ENCODE data around the gene C2orf68. TPM values are rescaled to one million over a fixed set of nuclear protein-coding genes. Genes with fewer than 3 reads are reported as not detected.

Gene C2orf68
- polyA plus RNA-seq, 2 donors: 13.8 to 31.7 TPM

DNA sequence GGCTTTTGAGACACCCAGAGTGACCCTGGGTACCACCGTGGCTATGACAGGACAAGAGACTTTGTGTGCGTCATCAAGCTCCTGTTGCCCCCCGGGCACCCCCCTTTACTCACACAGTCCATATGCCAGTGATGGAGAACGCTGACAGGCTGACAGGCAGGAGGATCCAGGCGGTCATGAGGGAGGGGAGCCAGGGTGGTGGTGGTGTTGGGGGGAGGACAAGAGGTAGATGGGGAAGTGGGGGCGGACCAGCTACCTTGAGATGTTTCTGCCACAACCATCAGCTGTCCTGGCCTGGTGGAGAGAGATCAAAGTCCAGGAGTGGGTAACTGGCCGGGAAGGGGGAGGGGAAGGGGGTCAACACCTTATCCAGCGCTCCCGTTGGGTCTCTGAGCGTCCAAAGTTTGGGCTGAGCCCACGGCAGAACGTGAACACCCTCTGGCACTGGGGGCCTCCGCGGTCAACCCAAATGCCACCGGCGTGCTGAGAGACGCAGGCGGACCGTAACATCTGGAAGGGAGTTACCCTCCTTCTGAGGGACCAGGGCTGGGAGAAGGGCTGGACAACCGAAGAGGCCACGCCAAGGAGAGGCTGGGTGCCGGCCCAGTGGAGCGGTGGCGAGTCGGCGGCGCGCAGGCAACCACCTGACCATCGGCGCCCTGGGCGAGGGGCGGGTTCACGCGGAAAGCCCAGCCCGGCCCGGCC, 9.9 kb downstream of the C2orf68 start:
- Histone ChIP-seq H3K27ac (ENCODE audit: low read depth in 2 of 2, low read length in 1 of 2) (peak overlapping the region; percentile 79 to 83), H3K4me1 (ENCODE audit: control insufficient read depth in 2 of 2, insufficient read depth in 2 of 2, low read length in 1 of 2) (peaks cover 11 to 26% of the 10 kb centered on the region in 2 donors), H3K9me3 (ENCODE audit: control insufficient read depth in 2 of 2, insufficient read depth in 1 of 2, low read depth in 1 of 2, low read length in 1 of 2) (no peaks in the 10 kb centered on the region), H3K27me3 (ENCODE audit: control insufficient read depth in 1 of 2, insufficient read depth in 2 of 2, low read length in 2 of 2) (no peaks in the 10 kb centered on the region), H3K36me3 (ENCODE audit: control insufficient read depth in 2 of 2, insufficient read depth in 2 of 2, low read length in 1 of 2) (peaks cover 8 to 20% of the 10 kb centered on the region in 2 donors), H3K4me3 (ENCODE audit: low read depth in 1 of 2, low read length in 2 of 2) (peak overlapping the region; percentile 63 to 85)
- 6 to 7% methylated on average over 34 to 36 of the region's 36 CpGs for WGBS, 2 donors

DNA sequence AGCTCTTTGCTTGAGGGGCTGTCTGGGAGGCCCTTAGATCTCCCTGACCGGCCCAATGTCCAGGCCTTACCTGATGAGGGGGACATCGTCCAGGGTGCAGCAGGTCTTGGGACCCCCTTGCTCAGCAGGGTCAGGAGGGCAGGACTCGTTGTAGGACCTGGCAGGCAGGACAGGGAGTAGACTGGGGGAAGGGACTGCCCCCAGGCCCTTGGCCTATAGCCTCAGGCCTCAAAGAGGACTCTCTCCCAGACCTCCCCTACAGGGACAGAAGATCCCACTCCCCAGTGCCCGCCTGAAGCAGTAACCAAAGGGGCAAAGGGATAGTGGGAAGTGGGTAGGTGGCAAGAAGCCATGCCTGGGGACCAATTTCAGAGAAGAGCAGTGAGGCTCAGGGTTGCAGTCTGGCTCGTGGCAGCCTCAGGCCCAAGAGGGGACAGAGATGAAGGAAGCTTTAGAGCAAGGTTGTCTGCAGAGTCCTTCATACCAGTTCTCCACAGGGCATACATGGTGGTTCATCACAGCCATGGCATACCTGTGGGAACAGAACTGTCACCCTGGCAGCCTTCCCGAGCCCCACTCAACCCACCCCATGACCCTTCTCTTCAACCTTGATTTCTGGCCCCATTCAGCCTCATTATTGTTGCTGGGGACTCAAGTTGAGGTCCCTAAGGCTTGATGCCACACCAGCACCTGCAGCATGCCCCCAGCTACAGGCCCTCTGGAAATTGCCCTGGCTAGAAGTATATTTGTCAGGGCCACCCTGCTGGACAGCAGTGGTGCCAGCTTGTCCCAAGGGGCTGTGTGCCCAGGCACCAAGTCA, 10.7 kb downstream of the C2orf68 start:
- WGBS, 2 donors: 70 to 76% methylated on average over 6 of the region's 6 CpGs

DNA sequence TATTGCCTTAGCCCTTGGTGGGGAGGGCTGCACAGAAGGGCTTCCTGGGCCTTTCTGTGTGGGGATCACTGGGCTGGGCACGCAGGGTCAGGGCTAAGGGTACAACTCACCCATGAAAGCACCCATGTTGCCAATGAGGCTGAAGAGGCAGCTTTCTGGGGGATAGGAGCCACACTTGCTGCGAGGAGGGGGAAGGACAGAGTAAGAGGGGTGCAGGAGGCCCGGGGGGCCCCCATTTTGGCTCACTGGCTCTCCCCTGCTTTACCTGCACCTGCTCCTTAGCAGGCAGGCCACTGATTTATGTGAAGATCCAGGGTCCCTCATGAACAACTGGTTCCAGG, 11.7 kb downstream of the C2orf68 start:
- no peak overlapping the region for H3K4me3 ChIP-seq (ENCODE audit: low read depth in 1 of 2, low read length in 2 of 2)
- H3K4me1 ChIP-seq (ENCODE audit: control insufficient read depth in 2 of 2, insufficient read depth in 2 of 2, low read length in 1 of 2): peaks cover 15 to 31% of the 10 kb centered on the region in 2 donors
- no peaks in the 10 kb centered on the region for H3K9me3 ChIP-seq (ENCODE audit: control insufficient read depth in 2 of 2, insufficient read depth in 1 of 2, low read depth in 1 of 2, low read length in 1 of 2)
- peaks cover 6 to 25% of the 10 kb centered on the region in 2 donors for H3K36me3 ChIP-seq (ENCODE audit: control insufficient read depth in 2 of 2, insufficient read depth in 2 of 2, low read length in 1 of 2)
- 83 to 92% methylated on average over 3 of the region's 3 CpGs for WGBS, 2 donors
- no peaks in the 10 kb centered on the region for H3K27me3 ChIP-seq (ENCODE audit: control insufficient read depth in 1 of 2, insufficient read depth in 2 of 2, low read length in 2 of 2)
- no peak overlapping the region for H3K27ac ChIP-seq (ENCODE audit: low read depth in 2 of 2, low read length in 1 of 2)

More for the DNA sequence above, 10.7 kb downstream of the C2orf68 start:
- Histone ChIP-seq H3K27ac (ENCODE audit: low read depth in 2 of 2, low read length in 1 of 2) (peak overlapping the region; percentile 79 to 83), H3K36me3 (ENCODE audit: control insufficient read depth in 2 of 2, insufficient read depth in 2 of 2, low read length in 1 of 2) (peaks cover 8 to 25% of the 10 kb centered on the region in 2 donors), H3K27me3 (ENCODE audit: control insufficient read depth in 1 of 2, insufficient read depth in 2 of 2, low read length in 2 of 2) (no peaks in the 10 kb centered on the region), H3K4me3 (ENCODE audit: low read depth in 1 of 2, low read length in 2 of 2) (peak overlapping the region in 1 of 2 donors; percentile 85), H3K9me3 (ENCODE audit: control insufficient read depth in 2 of 2, insufficient read depth in 1 of 2, low read depth in 1 of 2, low read length in 1 of 2) (no peaks in the 10 kb centered on the region), H3K4me1 (ENCODE audit: control insufficient read depth in 2 of 2, insufficient read depth in 2 of 2, low read length in 1 of 2) (peaks cover 15 to 31% of the 10 kb centered on the region in 2 donors)

DNA sequence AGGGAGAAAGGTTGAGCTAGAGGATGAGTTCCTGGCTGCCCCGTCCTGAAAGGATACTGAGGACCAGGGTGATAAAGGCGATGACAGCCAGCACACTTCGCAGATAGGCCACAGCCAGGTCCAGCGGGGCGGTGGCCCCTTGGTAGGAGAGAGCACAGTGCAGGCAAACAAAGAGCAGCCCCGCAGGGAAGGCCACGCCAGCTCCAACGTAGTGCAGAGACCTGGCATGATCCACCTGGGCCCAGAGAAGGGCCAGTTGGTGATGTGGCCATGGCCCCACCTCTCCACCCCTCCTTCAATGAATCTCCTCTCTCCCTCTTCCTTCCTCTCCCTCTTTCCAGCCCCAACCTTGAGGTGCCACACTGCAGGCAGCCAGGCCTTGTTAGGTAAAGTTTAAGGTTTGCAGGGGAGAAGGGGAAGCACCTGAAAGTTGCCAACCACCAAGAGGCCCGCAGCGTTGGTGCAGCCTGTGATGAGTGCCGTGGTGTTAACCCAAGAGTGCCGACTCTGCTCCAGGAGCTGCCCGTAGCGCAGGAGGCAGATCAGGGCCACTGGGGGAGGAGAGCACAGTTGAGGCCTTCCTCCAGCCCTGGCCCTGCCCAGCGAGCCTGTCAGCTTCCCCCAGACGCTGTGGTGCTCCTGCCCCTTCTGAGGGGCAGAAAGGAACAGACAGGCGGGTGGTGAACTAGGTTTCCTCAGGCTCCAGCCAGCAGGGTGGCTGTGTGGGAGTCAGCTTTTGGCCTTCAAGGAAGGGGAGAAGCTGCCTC, 12.2 kb downstream of the C2orf68 start:
- Histone ChIP-seq H3K36me3 (ENCODE audit: control insufficient read depth in 2 of 2, insufficient read depth in 2 of 2, low read length in 1 of 2) (peaks cover 6 to 25% of the 10 kb centered on the region in 2 donors), H3K9me3 (ENCODE audit: control insufficient read depth in 2 of 2, insufficient read depth in 1 of 2, low read depth in 1 of 2, low read length in 1 of 2) (no peaks in the 10 kb centered on the region), H3K27me3 (ENCODE audit: control insufficient read depth in 1 of 2, insufficient read depth in 2 of 2, low read length in 2 of 2) (no peaks in the 10 kb centered on the region), H3K27ac (ENCODE audit: low read depth in 2 of 2, low read length in 1 of 2) (no peak overlapping the region), H3K4me3 (ENCODE audit: low read depth in 1 of 2, low read length in 2 of 2) (no peak overlapping the region), H3K4me1 (ENCODE audit: control insufficient read depth in 2 of 2, insufficient read depth in 2 of 2, low read length in 1 of 2) (peaks cover 14 to 30% of the 10 kb centered on the region in 2 donors)
- WGBS, 2 donors: 67 to 68% methylated on average over 17 of the region's 17 CpGs

DNA sequence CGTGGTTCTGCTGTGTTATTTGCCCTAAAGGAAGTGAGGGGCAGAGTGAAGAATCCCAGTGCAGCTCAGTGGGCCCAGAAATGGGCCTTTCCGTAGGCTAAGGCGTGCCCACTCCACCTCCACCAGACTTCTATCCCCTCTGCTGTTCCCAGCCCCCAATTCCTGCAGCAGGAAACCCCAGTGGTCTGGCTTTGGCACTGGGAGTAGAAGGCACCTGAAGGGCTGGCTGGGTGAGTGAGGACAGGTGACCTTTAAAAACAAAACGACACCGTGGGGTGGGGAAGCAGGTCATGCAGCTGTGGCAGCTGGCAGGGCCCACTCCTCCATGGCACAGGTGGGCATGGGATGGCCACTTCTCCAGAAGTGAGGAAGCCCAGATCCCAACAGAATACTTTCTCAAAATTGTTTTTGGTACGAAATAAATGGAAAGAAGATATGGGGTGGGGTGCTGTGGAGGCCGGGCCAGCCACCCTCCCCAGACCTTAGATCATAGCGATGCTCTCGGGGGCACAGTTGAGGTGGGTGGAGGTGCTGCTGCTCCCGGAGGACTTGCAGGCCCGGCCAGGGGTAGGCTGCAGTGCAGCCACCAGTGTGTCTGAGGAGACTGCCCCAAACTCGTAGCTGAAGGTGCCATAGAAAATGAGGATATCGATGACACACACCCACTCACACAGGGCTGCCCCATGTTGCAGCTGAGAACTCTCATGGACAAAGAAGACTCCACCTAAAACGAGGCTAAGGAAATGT, 13.1 kb downstream of the C2orf68 start:
- H3K36me3 ChIP-seq (ENCODE audit: control insufficient read depth in 2 of 2, insufficient read depth in 2 of 2, low read length in 1 of 2): peaks cover 6 to 25% of the 10 kb centered on the region in 2 donors
- H3K4me1 ChIP-seq (ENCODE audit: control insufficient read depth in 2 of 2, insufficient read depth in 2 of 2, low read length in 1 of 2): peaks cover 14 to 28% of the 10 kb centered on the region in 2 donors
- H3K27me3 ChIP-seq (ENCODE audit: control insufficient read depth in 1 of 2, insufficient read depth in 2 of 2, low read length in 2 of 2): no peaks in the 10 kb centered on the region
- 77 to 78% methylated on average over 14 of the region's 14 CpGs for WGBS, 2 donors
- H3K4me3 ChIP-seq (ENCODE audit: low read depth in 1 of 2, low read length in 2 of 2): no peak overlapping the region
- H3K27ac ChIP-seq (ENCODE audit: low read depth in 2 of 2, low read length in 1 of 2): no peak overlapping the region
- no peaks in the 10 kb centered on the region for H3K9me3 ChIP-seq (ENCODE audit: control insufficient read depth in 2 of 2, insufficient read depth in 1 of 2, low read depth in 1 of 2, low read length in 1 of 2)

DNA sequence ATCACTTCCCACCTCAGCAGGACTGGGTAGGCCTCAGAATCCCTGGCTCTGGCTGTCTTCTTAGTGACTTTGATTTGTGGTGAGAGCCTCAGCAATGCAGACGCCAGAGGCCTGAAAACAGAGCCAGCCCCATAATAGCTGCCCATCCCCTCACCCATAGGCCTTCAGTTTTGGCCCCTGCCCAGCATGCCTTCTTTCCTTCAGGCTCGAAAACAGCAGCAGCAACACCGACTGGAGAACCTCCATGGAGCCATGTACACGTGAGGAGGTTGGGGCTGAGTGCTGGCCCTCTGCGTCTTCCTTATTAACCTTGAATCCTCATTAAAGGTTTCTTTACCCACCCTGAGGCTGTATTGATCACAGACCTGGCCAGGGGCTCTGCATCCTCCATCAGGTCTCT, 14.6 kb downstream of the C2orf68 start:
- Histone ChIP-seq H3K4me3 (ENCODE audit: low read depth in 1 of 2, low read length in 2 of 2) (no peak overlapping the region), H3K4me1 (ENCODE audit: control insufficient read depth in 2 of 2, insufficient read depth in 2 of 2, low read length in 1 of 2) (peaks cover 14 to 28% of the 10 kb centered on the region in 2 donors), H3K27ac (ENCODE audit: low read depth in 2 of 2, low read length in 1 of 2) (no peak overlapping the region), H3K27me3 (ENCODE audit: control insufficient read depth in 1 of 2, insufficient read depth in 2 of 2, low read length in 2 of 2) (no peaks in the 10 kb centered on the region), H3K9me3 (ENCODE audit: control insufficient read depth in 2 of 2, insufficient read depth in 1 of 2, low read depth in 1 of 2, low read length in 1 of 2) (no peaks in the 10 kb centered on the region), H3K36me3 (ENCODE audit: control insufficient read depth in 2 of 2, insufficient read depth in 2 of 2, low read length in 1 of 2) (peaks cover 6 to 25% of the 10 kb centered on the region in 2 donors)
- 80 to 81% methylated on average over 5 of the region's 5 CpGs for WGBS, 2 donors

DNA sequence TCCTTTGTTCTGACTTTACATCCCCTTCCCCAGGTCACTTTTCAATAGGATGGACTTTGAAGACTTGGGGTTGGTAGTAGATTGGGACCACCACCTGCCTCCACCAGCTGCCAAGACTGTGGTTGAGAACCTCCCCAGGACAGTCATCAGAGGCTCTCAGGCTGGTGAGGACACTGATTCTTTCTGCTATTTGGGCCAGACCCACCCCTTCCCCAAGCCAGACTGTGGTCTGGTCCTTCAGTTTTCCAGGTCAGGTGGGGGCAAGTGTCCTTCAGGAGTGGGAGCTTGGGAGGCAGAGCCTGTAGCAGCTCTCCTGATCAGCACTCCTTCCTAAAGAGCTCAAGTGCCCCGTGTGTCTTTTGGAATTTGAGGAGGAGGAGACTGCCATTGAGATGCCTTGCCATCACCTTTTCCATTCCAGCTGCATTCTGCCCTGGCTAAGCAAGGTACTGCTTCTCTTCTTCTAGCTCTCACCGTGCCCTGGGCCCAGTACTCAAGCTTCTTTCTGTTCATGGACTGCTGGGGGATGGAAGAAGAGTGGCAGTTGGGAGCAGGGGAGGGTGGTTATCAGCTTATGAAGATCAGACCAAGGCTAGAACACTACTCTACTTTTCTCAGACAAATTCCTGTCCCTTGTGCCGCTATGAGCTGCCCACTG, 15.3 kb downstream of the C2orf68 start:
- WGBS, 2 donors: 61 to 66% methylated on average over 3 of the region's 3 CpGs
- Histone ChIP-seq H3K4me1 (ENCODE audit: control insufficient read depth in 2 of 2, insufficient read depth in 2 of 2, low read length in 1 of 2) (peaks cover 11 to 24% of the 10 kb centered on the region in 2 donors), H3K9me3 (ENCODE audit: control insufficient read depth in 2 of 2, insufficient read depth in 1 of 2, low read depth in 1 of 2, low read length in 1 of 2) (no peaks in the 10 kb centered on the region), H3K27ac (ENCODE audit: low read depth in 2 of 2, low read length in 1 of 2) (no peak overlapping the region), H3K36me3 (ENCODE audit: control insufficient read depth in 2 of 2, insufficient read depth in 2 of 2, low read length in 1 of 2) (peaks cover 6 to 25% of the 10 kb centered on the region in 2 donors), H3K4me3 (ENCODE audit: low read depth in 1 of 2, low read length in 2 of 2) (peak overlapping the region in 1 of 2 donors; percentile 85), H3K27me3 (ENCODE audit: control insufficient read depth in 1 of 2, insufficient read depth in 2 of 2, low read length in 2 of 2) (no peaks in the 10 kb centered on the region)

DNA sequence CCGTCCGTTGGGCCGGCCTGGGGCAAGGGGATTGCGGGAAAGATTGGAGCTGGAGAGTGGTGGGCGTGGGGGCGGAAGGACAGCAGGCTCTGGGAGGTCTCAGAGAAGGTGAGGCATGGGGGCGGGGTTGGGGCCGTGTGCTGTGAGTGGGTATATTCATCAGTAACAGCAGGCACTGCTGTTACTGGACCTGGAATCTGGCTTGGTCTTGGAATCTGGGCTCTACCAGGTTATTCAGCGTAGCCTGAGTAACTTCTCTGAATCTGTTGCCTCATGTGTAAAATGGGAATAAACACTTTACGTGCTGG, 15.9 kb downstream of the C2orf68 start:
- Histone ChIP-seq H3K9me3 (ENCODE audit: control insufficient read depth in 2 of 2, insufficient read depth in 1 of 2, low read depth in 1 of 2, low read length in 1 of 2) (no peaks in the 10 kb centered on the region), H3K27ac (ENCODE audit: low read depth in 2 of 2, low read length in 1 of 2) (peak overlapping the region; percentile 89 to 94), H3K4me3 (ENCODE audit: low read depth in 1 of 2, low read length in 2 of 2) (peak overlapping the region; percentile 85 to 92), H3K4me1 (ENCODE audit: control insufficient read depth in 2 of 2, insufficient read depth in 2 of 2, low read length in 1 of 2) (peaks cover 11 to 24% of the 10 kb centered on the region in 2 donors), H3K27me3 (ENCODE audit: control insufficient read depth in 1 of 2, insufficient read depth in 2 of 2, low read length in 2 of 2) (no peaks in the 10 kb centered on the region), H3K36me3 (ENCODE audit: control insufficient read depth in 2 of 2, insufficient read depth in 2 of 2, low read length in 1 of 2) (peaks cover 6 to 23% of the 10 kb centered on the region in 2 donors)
- WGBS, 2 donors: 2 to 3% methylated on average over 10 of the region's 10 CpGs
